Daoy (cell line): Measurements from ENCODE around the gene CD2AP. TPM values are rescaled to one million over a fixed set of nuclear protein-coding genes. Genes with fewer than 3 reads are reported as not detected.
"Not testable (repeated sequence)": the region's sequence is repeated elsewhere in the genome, so short reads cannot be mapped to it uniquely, and the experiment has no call there.

Experiments used
- DNase-seq: peaks from one replicate; pipeline ENCODE4 v3.0.0-alpha.2; 2015; ENCODE audit warnings: low read depth
- total RNA-seq: library from RNA; depleted of rRNA; stranded (reverse); fragments of >200 nt; shearing (Covaris generic); gene quantifications from 2 replicates; pipeline ENCODE4 v1.2.3, GENCODE V29; 2014

Gene CD2AP
- total RNA-seq, 1 experiment from 2014 or later, result 53.8 TPM

DNA sequence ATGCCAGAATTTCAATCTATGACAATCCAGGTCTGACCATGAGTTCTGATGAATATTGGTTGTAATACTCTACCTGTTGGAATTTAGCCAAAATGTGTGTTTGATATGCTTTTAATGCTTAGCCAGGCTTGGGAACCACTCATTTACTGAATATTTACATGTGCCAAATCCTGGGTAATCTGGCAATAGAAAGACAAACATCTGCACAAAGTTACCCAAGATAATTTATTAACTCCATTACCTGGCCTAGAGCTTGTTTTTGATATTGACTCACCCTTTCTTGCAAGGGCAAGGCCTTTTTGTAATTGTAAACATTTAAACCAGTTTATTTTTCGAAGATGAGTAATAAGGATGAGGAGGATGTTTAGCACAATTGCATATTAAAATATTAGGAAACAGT, 13.5 kb upstream of the CD2AP start:
- no peak for DNase-seq

DNA sequence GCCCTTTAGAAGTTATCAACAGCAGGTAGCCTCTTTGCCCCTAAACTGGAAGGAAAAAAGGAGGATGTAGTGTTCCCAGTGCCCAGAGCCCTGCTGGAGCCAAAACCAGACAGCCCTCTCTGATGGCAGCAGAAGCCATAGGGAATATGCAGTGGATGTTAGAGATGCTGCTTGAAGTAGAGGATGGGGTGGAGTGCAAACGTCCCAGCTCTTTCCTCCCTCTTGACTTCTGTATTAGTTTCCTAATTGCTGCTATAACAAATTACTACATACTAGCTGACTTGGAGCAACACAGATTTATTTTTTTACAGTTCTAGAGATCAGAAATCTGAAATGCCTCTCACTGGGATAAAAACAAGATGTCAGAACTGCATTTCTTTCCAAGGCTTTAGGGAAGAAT, 12.5 kb upstream of the CD2AP start:
- DNase-seq, result no peak

DNA sequence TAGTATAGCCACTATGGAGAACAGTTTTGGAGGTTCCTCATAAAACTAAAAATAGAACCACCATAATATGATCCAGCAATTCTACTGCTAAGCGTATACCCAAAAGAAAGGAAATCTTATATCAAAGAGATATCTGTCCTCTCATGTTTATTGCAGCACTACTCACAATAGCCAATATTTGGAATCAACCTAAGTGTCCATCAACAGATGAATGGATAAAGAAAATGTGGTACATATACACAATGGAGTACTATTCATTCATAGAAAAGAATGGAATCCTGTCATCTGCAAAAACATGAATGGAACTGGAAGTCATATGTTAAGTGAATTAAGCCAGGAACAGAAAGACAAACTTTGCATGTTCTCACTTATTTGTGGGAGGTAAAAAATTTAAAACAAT, 5.7 kb upstream of the CD2AP start:
- no peak for DNase-seq

DNA sequence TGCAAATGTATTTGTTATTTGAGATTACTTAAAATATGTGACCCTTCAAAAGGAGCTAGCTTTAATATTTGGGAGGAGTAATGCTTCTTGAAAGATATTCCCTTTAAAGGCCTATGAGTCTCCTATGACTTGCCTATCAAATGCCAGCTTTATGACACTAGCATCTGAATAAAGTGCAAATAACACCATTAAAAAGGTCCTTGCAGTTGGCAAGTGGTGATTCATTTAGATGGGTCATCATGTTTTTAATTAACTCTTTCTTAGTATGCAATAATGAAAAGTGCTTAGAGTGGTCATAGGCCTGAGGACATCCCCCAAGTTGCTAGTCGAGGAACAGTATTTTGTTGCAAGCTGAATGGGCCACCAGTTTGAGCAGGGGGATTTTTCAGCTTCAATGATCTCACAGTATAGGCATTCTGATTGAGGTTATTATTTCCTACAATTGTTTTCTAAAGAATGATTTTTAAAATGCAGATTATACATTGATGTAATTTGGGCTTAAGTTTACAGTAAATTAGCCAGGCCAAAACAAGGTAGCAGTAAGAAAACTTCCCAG, 3.7 kb upstream of the CD2AP start:
- no peak for DNase-seq

DNA sequence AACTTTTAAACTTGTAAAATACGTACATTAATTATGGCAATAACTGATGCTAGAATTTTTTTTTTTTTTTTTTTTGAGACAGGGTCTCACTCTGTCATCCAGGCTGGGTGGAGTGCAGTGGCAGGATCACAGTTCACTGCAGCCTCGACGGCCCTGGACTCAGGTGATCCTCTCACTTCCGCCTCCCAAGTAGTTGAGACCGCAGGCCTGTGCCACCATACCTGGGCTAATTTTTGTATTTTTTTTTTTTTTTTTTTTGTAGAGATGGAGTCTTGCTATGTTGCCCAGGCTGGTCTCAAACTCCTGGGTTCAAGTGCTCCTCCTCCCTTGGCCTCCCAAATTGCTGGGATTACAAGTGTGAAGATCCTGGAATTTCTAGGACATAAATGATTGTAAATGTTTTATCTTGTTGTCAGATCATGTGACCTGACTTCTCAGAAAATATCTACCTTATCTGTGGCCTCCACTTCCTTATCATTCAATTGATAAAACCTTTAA, 2.2 kb upstream of the CD2AP start:
- no peak for DNase-seq

DNA sequence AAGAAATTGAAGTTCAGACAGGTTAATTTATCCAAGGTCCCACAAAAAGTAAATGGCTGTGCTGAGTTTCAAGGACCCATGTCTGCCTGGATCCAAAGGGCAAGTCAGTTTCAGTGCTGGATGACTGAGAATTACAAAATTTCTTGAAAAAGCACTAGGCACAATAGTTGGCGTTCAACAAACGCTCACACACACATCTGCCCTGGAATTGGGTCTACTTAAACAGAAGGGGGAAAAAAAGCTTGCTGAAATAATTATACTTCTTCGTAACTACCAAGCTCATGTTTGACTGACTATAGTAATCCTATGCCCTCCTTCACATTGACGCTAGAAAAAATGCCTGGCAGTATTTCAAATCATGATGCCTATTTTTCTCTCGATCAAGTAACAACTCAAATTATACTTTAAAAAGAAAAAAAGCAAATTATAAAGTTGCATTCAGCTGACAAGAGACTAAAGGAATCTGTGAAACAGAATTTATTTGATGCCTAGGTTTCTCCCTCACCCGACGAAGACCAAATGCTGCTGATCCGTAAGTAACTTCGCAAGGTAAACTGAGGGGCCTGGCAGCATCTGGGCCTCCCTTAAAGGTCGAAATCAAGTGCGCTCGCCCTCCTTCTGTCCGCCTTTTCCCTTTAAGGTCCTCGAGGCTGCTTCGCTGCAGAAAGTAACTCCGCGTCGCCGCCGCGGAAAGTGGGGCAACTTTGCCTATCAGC, 650 bp upstream of the CD2AP start:
- no peak for DNase-seq

DNA sequence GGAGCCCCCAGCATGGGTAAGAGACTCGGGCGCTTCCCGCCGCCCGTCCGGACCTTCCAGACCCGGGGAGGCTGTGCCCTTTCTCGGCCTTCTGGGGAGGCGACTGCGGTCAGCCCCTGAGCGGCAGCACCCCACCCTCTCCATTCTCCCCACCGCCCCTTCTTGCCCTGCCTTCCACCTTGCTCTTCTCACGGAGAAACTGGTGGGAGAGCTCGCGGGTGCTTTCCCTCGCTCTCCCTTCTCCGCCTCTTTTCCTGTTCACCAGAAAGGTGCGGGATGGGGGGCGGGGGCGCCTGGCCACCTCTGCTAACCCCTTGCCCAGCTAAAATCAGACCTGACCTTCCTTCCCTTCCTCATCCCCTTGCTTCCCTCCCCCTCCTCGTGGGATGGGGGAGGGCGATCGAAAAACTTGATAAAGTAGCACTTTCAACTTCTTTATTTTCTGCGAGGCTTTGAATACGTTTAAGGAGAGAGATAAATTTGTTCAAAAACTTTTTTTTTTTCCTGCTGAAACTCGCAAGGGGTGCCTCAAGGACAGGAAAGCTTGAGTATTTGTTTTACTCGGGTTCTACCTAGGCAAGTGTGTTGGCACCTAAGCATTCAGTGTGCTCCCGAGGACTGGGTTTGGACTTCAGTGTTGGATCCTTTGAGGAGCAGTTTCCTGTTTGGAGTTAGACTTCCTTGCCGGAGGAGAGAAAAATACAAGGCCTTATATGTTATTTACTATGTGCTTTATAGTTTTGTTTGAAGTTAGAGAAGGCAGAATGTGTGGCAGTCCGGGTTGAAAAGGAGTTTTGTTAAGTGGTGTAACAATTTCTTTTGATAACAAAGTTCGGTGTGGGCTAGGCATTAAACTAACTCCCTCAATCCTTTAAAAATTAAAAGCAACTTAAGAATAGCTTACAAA, 897 bp downstream of the CD2AP start:
- DNase-seq, result peak; percentile 55

- no peak for DNase-seq
These were observed 1.5 kb downstream of the CD2AP start for GRCh38 chr6:47479140-47479508.

DNA sequence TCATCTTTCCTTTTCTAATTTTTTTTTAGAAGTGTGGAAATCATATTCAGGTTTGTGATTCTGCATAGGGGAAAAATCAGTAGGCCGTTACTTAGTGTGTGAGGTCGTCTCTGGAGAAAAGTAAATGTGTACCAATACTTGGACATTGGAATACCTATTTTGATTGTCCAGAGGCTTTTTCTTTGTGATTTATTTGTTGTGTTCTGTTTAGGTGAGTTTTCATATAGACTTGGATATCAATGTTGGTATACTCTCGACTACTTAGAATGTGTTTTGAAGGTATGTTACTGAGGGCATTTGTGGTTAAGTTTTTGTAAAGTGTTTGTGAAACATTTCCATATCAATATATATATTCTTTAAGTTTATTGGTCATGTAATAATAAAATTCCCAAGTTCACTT, 2.3 kb downstream of the CD2AP start:
- DNase-seq, result no peak

DNA sequence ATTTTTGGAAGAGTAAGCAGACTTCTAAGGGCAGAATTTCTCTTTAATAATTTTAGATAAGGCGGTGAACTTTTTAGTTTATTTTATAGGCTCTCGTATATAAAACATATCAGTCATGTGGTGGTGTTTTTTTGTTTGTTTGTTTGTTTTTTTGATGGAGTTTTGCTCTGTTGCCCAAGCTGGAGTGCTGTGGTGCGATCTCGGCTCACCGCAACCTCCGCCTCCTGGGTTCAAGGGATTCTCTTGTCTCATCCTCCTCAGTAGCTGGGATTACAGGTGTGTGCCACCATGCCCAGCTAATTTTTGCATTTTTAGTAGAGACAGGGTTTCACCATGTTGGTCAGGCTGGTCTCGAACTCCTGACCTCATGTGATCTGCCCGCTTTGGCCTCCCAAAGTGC, 3.6 kb downstream of the CD2AP start:
- not testable (repeated sequence) for DNase-seq

- no peak for DNase-seq
These were observed 4.2 kb downstream of the CD2AP start for GRCh38 chr6:47481806-47482205.

DNA sequence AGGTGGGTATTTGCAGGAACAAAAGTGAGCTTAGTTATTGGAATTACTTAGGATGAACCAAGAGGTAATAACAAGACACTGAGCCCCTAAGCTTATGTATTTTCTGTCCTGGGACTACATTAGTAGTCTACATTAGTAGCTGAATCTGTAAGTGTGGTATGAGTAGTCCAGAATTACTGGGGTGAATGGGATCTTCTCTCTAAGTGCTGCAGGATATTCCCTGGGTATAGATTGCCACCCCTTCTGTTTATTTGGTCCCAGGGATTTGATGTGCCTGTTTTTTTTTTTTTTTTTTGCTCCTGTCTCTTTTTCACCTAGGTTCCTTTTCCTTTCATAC, 5.9 kb downstream of the CD2AP start:
- peak; percentile 32 for DNase-seq

GRCh38 chr6:47483853-47484546, 6.4 kb downstream of the CD2AP start:
- DNase-seq, result peak; percentile 67

DNA sequence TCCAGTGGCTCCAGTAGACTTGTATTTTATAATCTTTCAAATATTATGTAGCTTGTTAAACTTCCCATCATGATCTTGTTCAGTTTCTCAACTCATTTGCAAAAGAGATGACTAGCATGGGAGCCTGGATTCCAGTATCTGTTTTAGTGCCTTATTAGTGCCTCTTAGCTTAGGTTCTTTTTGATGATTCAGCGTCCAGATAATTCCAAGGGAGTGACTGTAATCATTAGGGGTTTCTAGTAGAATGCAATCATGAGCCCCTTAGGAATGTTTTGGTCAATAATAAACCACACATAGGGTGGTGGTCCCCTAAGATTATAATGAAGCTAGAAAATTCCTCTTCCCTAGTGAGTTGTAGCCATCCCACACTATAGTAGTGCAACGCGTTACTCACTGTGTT, 7.0 kb downstream of the CD2AP start:
- DNase-seq, result peak; percentile 88

DNA sequence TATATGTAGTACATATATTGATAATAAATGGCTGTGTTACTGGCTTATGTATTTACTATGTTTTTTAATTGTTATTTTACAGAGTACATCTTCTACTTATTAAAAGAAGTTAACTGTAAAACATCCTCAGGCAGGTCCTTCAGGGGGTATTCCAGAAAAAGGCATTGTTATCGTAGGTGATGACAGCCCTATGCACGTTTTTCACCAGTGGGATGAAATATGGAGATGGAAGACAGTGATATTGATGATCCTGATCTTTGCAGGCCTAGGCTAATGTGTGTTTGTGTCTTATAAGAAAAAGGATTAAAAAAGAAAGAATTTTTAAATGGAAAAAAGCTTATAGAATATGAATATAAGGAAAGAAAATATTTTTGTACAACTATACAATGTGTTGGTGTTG, 7.5 kb downstream of the CD2AP start:
- peak; percentile 7 for DNase-seq

- DNase-seq, result peak; percentile 58
These were observed 8.0 kb downstream of the CD2AP start for GRCh38 chr6:47485491-47486135.

- no peak for DNase-seq
These were observed 12.4 kb downstream of the CD2AP start for GRCh38 chr6:47489995-47490394.

GRCh38 chr6:47490676-47491075, 13.1 kb downstream of the CD2AP start:
- DNase-seq, result no peak

- DNase-seq, result no peak
These were observed 14.8 kb downstream of the CD2AP start for GRCh38 chr6:47492355-47492754.

- DNase-seq, result no peak
These were observed 17.6 kb downstream of the CD2AP start for GRCh38 chr6:47495207-47495606.

- no peak for DNase-seq
These were observed 18.5 kb downstream of the CD2AP start for GRCh38 chr6:47495954-47496545.
